Activated B cell treated with CpG ODN at 0.5 μM for 24 hours (primary cell): ENCODE data around the gene HMBS. TPM values are rescaled to one million over a fixed set of nuclear protein-coding genes. Genes with fewer than 3 reads are reported as not detected.

Experiments
- ATAC-seq: fragments of 200-7000 bp; cut with Tn5 transposase; one replicate; pipeline ENCODE4 v1.10.0; 2021; ENCODE audit warnings: low read depth, mild to moderate bottlenecking, moderate library complexity
- CTCF ChIA-PET: fragments of 350-600 bp; sonication (Branson Sonifier 250); formaldehyde crosslinking; loops from one replicate; lab custom pipeline; 2021; ENCODE audit warnings: antibody characterized with exemption; lab: Charles Lee
- POLR2A ChIA-PET: fragments of 350-600 bp; sonication (Branson Sonifier 250); formaldehyde crosslinking; loops from one replicate; lab custom pipeline; 2021; ENCODE audit warnings: antibody characterized with exemption; lab: Charles Lee
- DNase-seq: peaks from one replicate; pipeline ENCODE4 v3.0.0; 2022
- H3K27ac Mint-ChIP-seq: one replicate; pipeline ENCODE4 v1.8.0; 2020; ENCODE audit warnings: mixed read lengths
- H3K27me3 Mint-ChIP-seq: one replicate; pipeline ENCODE4 v1.8.0; 2021; ENCODE audit warnings: mixed read lengths
- H3K36me3 Mint-ChIP-seq: one replicate; pipeline ENCODE4 v1.8.0; 2021; ENCODE audit warnings: low read depth, mixed read lengths
- H3K4me1 Mint-ChIP-seq: one replicate; pipeline ENCODE4 v1.8.0; 2021; ENCODE audit warnings: mixed read lengths
- H3K4me3 Mint-ChIP-seq: one replicate; pipeline ENCODE4 v1.8.0; 2020; ENCODE audit warnings: mild to moderate bottlenecking, mixed read lengths
- H3K9me3 Mint-ChIP-seq: one replicate; pipeline ENCODE4 v1.8.0; 2020; ENCODE audit warnings: mixed read lengths
- intact Hi-C: fragments of 100-400 bp; cut with micrococcal nuclease; formaldehyde crosslinking; loops from one replicate; pipeline ENCODE4 v1.15.1; 2024
- total RNA-seq: library from RNA; stranded (reverse); gene quantifications from 2 replicates; pipeline ENCODE4 v1.2.3, GENCODE V29; 2022
- TF ChIP-seq, protein P1 (sequence below): fragments of 200-600 bp; IDR thresholded peaks from one replicate; pipeline ENCODE4 v1.8.0; 2022; ENCODE audit warnings: antibody characterized with exemption, mild to moderate bottlenecking

HMBS gene
- total RNA-seq, 1 donor from 2014 or later: 26.9 TPM

GRCh38 chr11:119044708-119045107, 40.0 kb upstream of the HMBS start:
- CTCF ChIA-PET: no interaction called here
- ATAC-seq: no peak
- peaks cover 53% of the 10 kb centered on the region for H3K36me3 Mint-ChIP-seq
- no peak for DNase-seq
- TF ChIP-seq, protein P1, sequence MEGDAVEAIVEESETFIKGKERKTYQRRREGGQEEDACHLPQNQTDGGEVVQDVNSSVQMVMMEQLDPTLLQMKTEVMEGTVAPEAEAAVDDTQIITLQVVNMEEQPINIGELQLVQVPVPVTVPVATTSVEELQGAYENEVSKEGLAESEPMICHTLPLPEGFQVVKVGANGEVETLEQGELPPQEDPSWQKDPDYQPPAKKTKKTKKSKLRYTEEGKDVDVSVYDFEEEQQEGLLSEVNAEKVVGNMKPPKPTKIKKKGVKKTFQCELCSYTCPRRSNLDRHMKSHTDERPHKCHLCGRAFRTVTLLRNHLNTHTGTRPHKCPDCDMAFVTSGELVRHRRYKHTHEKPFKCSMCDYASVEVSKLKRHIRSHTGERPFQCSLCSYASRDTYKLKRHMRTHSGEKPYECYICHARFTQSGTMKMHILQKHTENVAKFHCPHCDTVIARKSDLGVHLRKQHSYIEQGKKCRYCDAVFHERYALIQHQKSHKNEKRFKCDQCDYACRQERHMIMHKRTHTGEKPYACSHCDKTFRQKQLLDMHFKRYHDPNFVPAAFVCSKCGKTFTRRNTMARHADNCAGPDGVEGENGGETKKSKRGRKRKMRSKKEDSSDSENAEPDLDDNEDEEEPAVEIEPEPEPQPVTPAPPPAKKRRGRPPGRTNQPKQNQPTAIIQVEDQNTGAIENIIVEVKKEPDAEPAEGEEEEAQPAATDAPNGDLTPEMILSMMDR: no peak
- POLR2A ChIA-PET: interaction anchor here (1.0 kb wide), 1 partner anchor 12 kb away, joined by 3 read pairs; no protein-coding TSS in a partner anchor
- H3K4me1 Mint-ChIP-seq: peaks cover 3% of the 10 kb centered on the region
- intact Hi-C loops: no loop called here
- H3K9me3 Mint-ChIP-seq: no peaks in the 10 kb centered on the region
- H3K4me3 Mint-ChIP-seq: no peak overlapping the region
- H3K27me3 Mint-ChIP-seq: no peaks in the 10 kb centered on the region
- no peak overlapping the region for H3K27ac Mint-ChIP-seq

DNA sequence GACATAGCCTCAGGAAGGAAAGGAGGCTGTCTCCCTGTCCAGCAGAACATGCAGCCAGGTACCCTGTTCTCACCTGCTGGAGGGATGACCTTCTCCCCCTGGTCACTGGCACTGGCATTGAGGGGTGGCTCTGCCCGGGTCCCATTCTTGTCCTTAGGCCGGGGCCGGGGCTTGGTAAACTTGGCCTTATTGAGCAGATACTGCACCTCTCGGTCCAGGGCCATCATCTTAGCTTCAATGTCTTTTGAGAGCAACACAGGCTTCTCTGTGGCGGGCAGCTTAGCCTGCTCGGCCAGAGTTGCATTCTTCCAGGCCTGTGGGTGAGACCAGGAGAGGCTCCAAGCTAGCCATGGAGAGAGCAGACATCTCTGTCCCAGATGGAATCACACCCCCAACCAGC, 38.2 kb upstream of the HMBS start:
- ChIA-PET CTCF (no interaction called here), POLR2A (interaction anchor here (0.6 to 0.9 kb wide), 2 partner anchors 15 to 21 kb away, joined by 3 to 5 read pairs; partner anchors contain the start of gene VPS11)
- peaks cover 69% of the 10 kb centered on the region for H3K36me3 Mint-ChIP-seq
- no peaks in the 10 kb centered on the region for H3K9me3 Mint-ChIP-seq
- TF ChIP-seq, protein P1: no peak
- H3K27ac Mint-ChIP-seq: no peak overlapping the region
- H3K4me1 Mint-ChIP-seq: peaks cover 6% of the 10 kb centered on the region
- intact Hi-C loops: no loop called here
- H3K27me3 Mint-ChIP-seq: no peaks in the 10 kb centered on the region
- no peak for DNase-seq
- ATAC-seq: no peak
- no peak overlapping the region for H3K4me3 Mint-ChIP-seq

GRCh38 chr11:119047205-119047604, 37.5 kb upstream of the HMBS start:
- CTCF ChIA-PET: no interaction called here
- intact Hi-C loops: no loop called here
- DNase-seq (no peak), ATAC-seq (no peak)
- Mint-ChIP-seq H3K36me3 (peaks cover 76% of the 10 kb centered on the region), H3K27me3 (no peaks in the 10 kb centered on the region), H3K27ac (no peak overlapping the region), H3K4me1 (peaks cover 14% of the 10 kb centered on the region), H3K4me3 (no peak overlapping the region), H3K9me3 (no peaks in the 10 kb centered on the region)
- TF ChIP-seq, protein P1: no peak
- POLR2A ChIA-PET: interaction anchor here (0.9 to 1.0 kb wide), 2 partner anchors 20 to 62 kb away, joined by 3 read pairs; partner anchors contain the start of gene VPS11

DNA sequence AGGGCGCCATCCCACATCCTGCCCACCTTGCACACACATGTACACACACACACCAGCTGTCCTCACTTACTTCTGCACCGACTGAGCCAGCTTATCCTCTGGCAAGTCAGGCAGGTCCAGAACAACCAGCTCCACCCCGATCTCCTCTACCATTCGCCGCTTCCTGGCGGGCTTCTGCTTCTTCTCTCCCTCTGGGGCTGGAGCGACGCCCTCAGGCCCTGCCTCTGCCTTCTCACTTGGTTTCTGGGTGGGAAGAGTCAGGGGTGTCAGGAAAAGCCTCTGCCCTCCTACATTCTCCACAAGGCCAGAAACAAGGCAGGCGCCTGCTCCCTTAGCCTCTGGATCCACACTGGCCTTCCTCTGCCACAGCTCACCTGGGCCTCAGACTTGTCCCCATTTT, 36.0 kb upstream of the HMBS start:
- intact Hi-C loops: no loop called here
- no peaks in the 10 kb centered on the region for H3K9me3 Mint-ChIP-seq
- no peak overlapping the region for H3K27ac Mint-ChIP-seq
- DNase-seq (no peak), ATAC-seq (no peak)
- H3K36me3 Mint-ChIP-seq: peaks cover 91% of the 10 kb centered on the region
- H3K4me3 Mint-ChIP-seq: no peak overlapping the region
- ChIA-PET CTCF (no interaction called here), POLR2A (interaction anchor here (0.5 to 0.6 kb wide), 2 partner anchors 26 to 37 kb away, joined by 3 to 6 read pairs; no protein-coding TSS in a partner anchor)
- no peaks in the 10 kb centered on the region for H3K27me3 Mint-ChIP-seq
- TF ChIP-seq, protein P1: no peak
- peaks cover 23% of the 10 kb centered on the region for H3K4me1 Mint-ChIP-seq

GRCh38 chr11:119049081-119049480, 35.6 kb upstream of the HMBS start:
- ChIA-PET CTCF (no interaction called here), POLR2A (interaction anchor here (0.6 kb wide), 1 partner anchor 26 kb away, joined by 6 read pairs; no protein-coding TSS in a partner anchor)
- TF ChIP-seq, protein P1: no peak
- peaks cover 95% of the 10 kb centered on the region for H3K36me3 Mint-ChIP-seq
- ATAC-seq: no peak
- DNase-seq: no peak
- H3K27me3 Mint-ChIP-seq: no peaks in the 10 kb centered on the region
- H3K27ac Mint-ChIP-seq: no peak overlapping the region
- intact Hi-C loops: no loop called here
- H3K9me3 Mint-ChIP-seq: no peaks in the 10 kb centered on the region
- H3K4me1 Mint-ChIP-seq: peaks cover 23% of the 10 kb centered on the region
- no peak overlapping the region for H3K4me3 Mint-ChIP-seq
